Fibroblast of the aortic adventitia (primary cell): Measurements from ENCODE around the gene STAC. TPM values are rescaled to one million over a fixed set of nuclear protein-coding genes. Genes with fewer than 3 reads are reported as not detected.
"Not testable (repeated sequence)": the region's sequence is repeated elsewhere in the genome, so short reads cannot be mapped to it uniquely, and the experiment has no call there.

Experiments
- DNase-seq: peaks from one replicate; pipeline ENCODE4 v3.0.0-alpha.2; 2010; ENCODE audit warnings: low read depth
- H3K4me3 ChIP-seq: 2 replicates; pipeline ENCODE4 v1.5.1; 2011; ENCODE audit warnings: low read depth, mild to moderate bottlenecking, control low read depth, low read length, moderate library complexity
- CTCF ChIP-seq: IDR thresholded peaks from 2 replicates; pipeline ENCODE4 v1.5.1; 2011; ENCODE audit warnings: mild to moderate bottlenecking, low read length, control low read depth, inconsistent platforms; ENCODE audit not compliant: insufficient read depth
- total RNA-seq: library from RNA; depleted of rRNA; stranded (reverse); fragments of >200 nt; gene quantifications from 2 replicates; pipeline ENCODE4 v1.2.3, GENCODE V29; 2012; ENCODE audit warnings: low replicate concordance

Gene STAC
- total RNA-seq, 1 donor, result 14.8 TPM

DNA sequence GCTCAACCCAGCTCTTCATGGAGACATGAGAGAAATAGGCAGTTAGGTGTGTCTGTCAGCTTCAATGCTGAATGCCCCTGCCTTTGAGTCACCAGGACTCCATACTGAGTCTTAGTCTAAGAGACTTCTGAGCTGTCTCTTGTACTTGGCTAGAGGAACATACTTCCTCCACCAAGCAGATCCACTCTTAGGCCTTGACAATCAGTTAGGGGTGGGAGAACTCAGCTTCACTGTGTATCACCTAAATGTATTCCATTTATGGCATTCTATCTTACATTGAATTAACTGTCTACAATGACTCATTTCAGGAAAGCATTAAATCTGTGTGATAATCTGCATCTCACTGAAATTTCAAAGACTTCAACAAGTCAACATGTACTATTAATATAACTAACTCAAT is 66.0 kb downstream of the STAC start:
- H3K4me3 ChIP-seq, result no peak overlapping the region
- no peak for DNase-seq
- no peak for TF ChIP-seq CTCF

DNA sequence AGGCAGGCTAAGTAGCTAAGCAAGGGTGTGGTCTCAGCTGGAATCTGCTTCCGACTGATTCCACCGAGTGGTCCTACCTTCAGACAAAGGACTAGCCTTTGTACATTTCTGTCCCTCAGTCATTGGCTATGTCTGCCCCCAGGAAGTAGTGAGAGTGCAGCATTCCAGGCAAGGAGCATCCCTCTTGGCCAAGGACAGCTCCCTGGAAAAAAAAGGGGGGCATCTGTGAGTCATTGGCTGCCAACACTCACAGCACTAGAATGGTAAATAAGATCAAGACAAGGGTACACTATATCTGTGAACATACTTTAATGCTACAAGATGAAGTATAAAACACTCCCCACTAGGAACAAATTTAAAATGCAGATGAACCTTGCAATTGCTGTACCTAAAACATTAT is 66.8 kb downstream of the STAC start:
- no peak for TF ChIP-seq CTCF
- no peak for DNase-seq
- no peak overlapping the region for H3K4me3 ChIP-seq

- no peak for TF ChIP-seq CTCF
- no peak for DNase-seq
- H3K4me3 ChIP-seq, result no peak overlapping the region
Observed at GRCh38 chr3:36451816-36452215, 71.5 kb downstream of the STAC start.

DNA sequence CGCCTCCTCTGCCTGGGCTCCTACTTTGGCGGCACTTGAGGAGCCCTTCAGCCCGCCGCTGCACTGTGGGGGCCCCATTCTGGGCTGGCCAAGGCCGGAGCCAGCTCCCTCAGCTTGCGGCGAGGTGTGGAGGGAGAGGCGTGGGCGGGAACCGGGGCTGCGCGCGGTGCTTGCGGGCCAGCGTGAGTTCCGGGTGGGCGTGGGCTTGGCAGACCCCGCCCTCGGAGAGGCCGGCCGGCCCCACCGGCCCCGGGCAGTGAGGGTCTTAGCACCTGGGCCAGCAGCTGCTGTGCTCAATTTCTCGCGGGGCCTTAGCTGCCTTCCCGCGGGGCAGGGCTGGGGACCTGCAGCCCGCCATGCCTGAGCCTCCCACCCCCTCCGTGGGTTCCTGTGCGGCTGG is 72.9 kb downstream of the STAC start:
- not testable (repeated sequence) for DNase-seq, H3K4me3 ChIP-seq

- not testable (repeated sequence) for DNase-seq, H3K4me3 ChIP-seq
Observed at GRCh38 chr3:36453896-36454295, 73.6 kb downstream of the STAC start.

- no peak for DNase-seq
- TF ChIP-seq CTCF, result no peak
- H3K4me3 ChIP-seq, result no peak overlapping the region
Observed at GRCh38 chr3:36455406-36455805, 75.1 kb downstream of the STAC start.

DNA sequence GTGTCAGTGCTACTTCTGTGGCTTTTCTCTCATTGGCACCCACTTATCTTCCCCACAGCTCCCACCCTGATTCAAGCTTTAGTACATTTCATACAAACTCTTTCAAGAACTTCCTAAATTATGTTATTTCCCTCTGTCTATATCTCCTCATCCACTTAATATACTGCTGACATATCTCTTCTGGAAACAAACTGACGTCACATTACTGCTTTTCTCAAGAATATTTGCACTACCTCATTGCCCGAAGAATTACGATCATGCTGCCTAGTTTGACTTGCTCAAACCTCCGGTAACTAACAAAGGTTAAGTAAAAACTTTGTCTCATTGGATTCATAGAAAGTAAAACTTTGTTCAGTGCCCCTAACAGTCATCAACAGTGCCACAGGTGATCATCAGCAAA is 76.5 kb downstream of the STAC start:
- TF ChIP-seq CTCF, result no peak
- H3K4me3 ChIP-seq, result no peak overlapping the region
- DNase-seq, result no peak

- DNase-seq, result no peak
Observed at GRCh38 chr3:36457667-36458066, 77.4 kb downstream of the STAC start.

More at GRCh38 chr3:36457667-36458066, 77.4 kb downstream of the STAC start:
- TF ChIP-seq CTCF, result no peak
- no peak overlapping the region for H3K4me3 ChIP-seq
